ENCODE measurements around the gene CBFA2T3.

CBFA2T3 gene

GRCh38 chr16:88901718-88902337 is 75.2 kb downstream of the CBFA2T3 start:
- TF ChIP-seq SIN3A (IDR thresholded peaks at IDR 0.05; ENCODE audit: borderline replicate concordance, insufficient read depth, low read length) (no peak), TAF1 (IDR thresholded peaks at IDR 0.05; ENCODE audit: borderline replicate concordance, insufficient read depth, low read length) (no peak), POLR2AphosphoS5 (IDR thresholded peaks at IDR 0.05; ENCODE audit: low read depth, low read length) (no peak), FOXP2 (optimal IDR thresholded peaks at IDR 0.05; ENCODE audit: borderline replicate concordance, extremely low read depth, extremely low read length, insufficient read depth) (no peak)
- TF ChIP-seq, protein P1, sequence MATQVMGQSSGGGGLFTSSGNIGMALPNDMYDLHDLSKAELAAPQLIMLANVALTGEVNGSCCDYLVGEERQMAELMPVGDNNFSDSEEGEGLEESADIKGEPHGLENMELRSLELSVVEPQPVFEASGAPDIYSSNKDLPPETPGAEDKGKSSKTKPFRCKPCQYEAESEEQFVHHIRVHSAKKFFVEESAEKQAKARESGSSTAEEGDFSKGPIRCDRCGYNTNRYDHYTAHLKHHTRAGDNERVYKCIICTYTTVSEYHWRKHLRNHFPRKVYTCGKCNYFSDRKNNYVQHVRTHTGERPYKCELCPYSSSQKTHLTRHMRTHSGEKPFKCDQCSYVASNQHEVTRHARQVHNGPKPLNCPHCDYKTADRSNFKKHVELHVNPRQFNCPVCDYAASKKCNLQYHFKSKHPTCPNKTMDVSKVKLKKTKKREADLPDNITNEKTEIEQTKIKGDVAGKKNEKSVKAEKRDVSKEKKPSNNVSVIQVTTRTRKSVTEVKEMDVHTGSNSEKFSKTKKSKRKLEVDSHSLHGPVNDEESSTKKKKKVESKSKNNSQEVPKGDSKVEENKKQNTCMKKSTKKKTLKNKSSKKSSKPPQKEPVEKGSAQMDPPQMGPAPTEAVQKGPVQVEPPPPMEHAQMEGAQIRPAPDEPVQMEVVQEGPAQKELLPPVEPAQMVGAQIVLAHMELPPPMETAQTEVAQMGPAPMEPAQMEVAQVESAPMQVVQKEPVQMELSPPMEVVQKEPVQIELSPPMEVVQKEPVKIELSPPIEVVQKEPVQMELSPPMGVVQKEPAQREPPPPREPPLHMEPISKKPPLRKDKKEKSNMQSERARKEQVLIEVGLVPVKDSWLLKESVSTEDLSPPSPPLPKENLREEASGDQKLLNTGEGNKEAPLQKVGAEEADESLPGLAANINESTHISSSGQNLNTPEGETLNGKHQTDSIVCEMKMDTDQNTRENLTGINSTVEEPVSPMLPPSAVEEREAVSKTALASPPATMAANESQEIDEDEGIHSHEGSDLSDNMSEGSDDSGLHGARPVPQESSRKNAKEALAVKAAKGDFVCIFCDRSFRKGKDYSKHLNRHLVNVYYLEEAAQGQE (IDR thresholded peaks at IDR 0.05; ENCODE audit: insufficient read depth in 1 of 2, low read depth in 2 of 2, low read length in 2 of 2), result no peak

DNA sequence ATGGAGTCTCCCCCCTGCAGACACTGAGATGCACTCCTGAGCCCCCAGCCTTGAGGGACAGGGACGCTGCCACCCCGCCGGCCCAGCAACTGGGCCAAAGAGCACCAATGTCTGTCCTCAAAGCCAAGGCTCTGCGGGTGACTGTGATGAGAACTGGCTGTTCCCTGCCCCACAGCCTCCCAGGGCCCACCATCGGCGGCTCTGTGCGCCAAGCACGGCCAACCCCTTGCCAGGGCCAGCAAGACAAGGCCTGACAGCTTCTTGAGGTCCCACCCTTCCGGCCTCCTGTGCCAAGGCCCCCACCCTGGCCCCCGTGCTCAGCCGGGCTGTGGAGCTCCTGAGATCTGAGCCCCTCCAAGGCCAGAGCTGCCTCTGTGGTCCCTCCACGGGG is 76.3 kb downstream of the CBFA2T3 start:
- TF ChIP-seq POLR2AphosphoS5 (IDR thresholded peaks at IDR 0.05; ENCODE audit: low read depth, low read length) (no peak), FOXP2 (optimal IDR thresholded peaks at IDR 0.05; ENCODE audit: borderline replicate concordance, extremely low read depth, extremely low read length, insufficient read depth) (no peak), SIN3A (IDR thresholded peaks at IDR 0.05; ENCODE audit: borderline replicate concordance, insufficient read depth, low read length) (no peak), TAF1 (IDR thresholded peaks at IDR 0.05; ENCODE audit: borderline replicate concordance, insufficient read depth, low read length) (no peak)
- TF ChIP-seq, protein P1 (IDR thresholded peaks at IDR 0.05; ENCODE audit: insufficient read depth in 1 of 2, low read depth in 2 of 2, low read length in 2 of 2), result no peak

DNA sequence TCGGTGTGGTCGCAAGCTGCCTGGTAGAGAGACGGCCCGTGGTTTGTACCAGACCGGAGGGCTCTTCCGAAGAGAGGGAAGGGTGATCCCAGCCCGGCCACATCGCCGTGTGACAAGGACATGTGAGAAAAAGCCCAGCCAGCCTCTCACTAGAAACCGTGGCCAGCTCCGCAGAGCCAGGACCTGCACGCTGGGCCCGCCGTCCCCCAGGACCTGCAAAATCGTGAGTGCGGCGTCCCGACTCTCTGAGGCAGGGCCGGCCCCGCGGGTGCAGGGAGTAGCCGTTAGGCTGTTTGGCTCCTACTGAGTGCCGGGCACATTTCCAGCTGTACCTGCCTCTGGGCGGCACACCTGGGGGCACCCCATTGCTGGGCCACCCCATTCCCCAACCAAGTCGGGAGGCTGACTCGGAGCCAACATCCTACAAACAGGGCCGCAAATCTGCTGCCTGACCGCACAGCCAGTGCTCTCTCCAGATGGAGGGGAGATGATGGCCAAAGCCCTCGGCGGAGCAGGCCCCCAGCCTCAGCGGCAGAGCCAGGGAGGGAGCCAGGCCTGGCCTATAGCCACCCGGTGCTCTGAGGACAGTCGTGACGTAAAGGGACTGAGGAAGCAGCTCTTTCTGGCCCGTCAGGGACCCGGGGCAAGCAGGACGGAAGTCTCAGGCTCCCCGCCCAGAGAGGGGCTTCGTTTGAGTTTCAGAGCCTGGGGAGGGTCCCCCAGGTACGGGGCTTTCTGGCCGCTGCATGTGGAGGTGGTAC is 76.9 kb downstream of the CBFA2T3 start:
- TF ChIP-seq TAF1 (IDR thresholded peaks at IDR 0.05; ENCODE audit: borderline replicate concordance, insufficient read depth, low read length), result no peak
- TF ChIP-seq SIN3A (IDR thresholded peaks at IDR 0.05; ENCODE audit: borderline replicate concordance, insufficient read depth, low read length), result no peak
- TF ChIP-seq POLR2AphosphoS5 (IDR thresholded peaks at IDR 0.05; ENCODE audit: low read depth, low read length), result no peak
- no peak for TF ChIP-seq FOXP2 (optimal IDR thresholded peaks at IDR 0.05; ENCODE audit: borderline replicate concordance, extremely low read depth, extremely low read length, insufficient read depth)
- TF ChIP-seq, protein P1 (IDR thresholded peaks at IDR 0.05; ENCODE audit: insufficient read depth in 1 of 2, low read depth in 2 of 2, low read length in 2 of 2), result no peak

- TF ChIP-seq FOXP2 (optimal IDR thresholded peaks at IDR 0.05; ENCODE audit: borderline replicate concordance, extremely low read depth, extremely low read length, insufficient read depth) (no peak), TAF1 (IDR thresholded peaks at IDR 0.05; ENCODE audit: borderline replicate concordance, insufficient read depth, low read length) (no peak), SIN3A (IDR thresholded peaks at IDR 0.05; ENCODE audit: borderline replicate concordance, insufficient read depth, low read length) (no peak), POLR2AphosphoS5 (IDR thresholded peaks at IDR 0.05; ENCODE audit: low read depth, low read length) (no peak)
- TF ChIP-seq, protein P1 (IDR thresholded peaks at IDR 0.05; ENCODE audit: insufficient read depth in 1 of 2, low read depth in 2 of 2, low read length in 2 of 2), result no peak
Measured at GRCh38 chr16:88897696-88898425, 79.1 kb downstream of the CBFA2T3 start.
